NCI-H345 treated with DMSO at 0.1 percent for 48 hours (cell line): ENCODE measurements around the gene LLGL1.

ENCODE experiments used
- DNase-seq: peaks from one replicate; lab custom pipeline; 2025; ENCODE audit not compliant: unreplicated experiment; lab: John Stamatoyannopoulos, UW

Gene LLGL1

DNA sequence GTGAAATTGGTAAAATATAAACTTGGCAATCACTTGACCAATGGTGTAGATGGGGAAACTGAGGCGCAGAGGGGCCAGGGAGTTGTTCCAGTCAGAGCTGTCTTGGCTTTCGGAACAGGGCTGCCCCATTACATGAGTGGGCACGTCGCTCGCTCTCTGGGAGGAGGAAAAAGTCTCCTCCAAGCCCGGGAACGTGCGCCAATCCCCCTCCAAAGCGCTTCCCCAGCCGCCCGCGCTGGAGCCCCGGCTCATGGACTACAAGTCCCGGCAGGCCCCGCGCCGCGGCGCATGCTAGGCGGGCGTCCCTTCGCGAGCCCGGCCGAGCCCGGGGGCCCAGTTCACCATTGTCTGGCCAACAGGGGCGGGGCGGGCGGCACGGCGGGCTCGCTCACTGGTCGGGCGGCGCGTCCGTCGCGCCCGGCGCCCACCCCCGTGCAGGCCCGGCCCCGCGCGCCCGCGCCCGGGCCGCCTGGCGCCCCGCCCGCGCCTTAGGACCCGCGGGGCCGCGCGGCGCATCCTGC, at the start of gene LLGL1:
LLGL1 (plus strand) TSS at position 515 of the 521 bp plus-strand sequence. CDS start 48 bp downstream, outside the sequence.
- peak; percentile 65 for DNase-seq

DNA sequence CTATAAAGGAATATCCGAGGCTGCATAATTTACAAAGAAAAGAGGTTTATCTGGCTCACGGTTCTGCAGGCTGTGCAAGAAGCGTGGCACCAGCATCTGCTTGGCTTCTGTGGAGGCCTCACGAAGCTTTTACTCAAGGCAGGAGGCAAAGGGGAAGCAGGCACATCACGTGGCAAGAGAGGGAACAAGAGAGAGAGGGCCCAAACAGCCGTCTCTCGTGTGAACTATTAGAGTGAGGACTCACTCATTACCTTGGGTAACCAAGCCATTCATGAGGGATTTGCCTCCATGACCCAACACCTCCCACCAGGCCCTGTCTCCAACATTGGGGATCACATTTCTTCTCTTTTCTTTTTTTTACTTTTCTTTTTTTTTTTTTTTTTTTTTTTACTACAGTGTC, 49.3 kb upstream of the LLGL1 start:
- DNase-seq: no peak

DNA sequence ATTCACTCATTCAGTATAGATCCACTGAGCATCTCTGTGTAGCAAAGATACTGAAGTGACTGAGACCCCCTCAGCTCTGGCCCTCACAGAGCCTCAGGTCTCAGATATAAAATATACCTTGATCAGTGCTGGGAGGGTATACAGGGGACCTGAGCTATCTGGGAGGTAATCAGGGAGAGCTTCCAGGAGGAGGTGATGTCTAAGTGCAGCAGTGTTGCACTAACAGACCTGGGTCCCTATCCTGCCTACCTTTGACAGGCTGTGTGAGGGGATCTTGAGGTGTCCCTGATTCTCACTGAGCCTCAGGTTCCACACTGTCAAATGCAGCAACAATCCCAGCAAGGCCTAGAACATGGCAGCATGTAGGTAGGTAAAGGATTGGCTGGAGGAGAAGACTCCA, 48.3 kb upstream of the LLGL1 start:
- no peak for DNase-seq

DNA sequence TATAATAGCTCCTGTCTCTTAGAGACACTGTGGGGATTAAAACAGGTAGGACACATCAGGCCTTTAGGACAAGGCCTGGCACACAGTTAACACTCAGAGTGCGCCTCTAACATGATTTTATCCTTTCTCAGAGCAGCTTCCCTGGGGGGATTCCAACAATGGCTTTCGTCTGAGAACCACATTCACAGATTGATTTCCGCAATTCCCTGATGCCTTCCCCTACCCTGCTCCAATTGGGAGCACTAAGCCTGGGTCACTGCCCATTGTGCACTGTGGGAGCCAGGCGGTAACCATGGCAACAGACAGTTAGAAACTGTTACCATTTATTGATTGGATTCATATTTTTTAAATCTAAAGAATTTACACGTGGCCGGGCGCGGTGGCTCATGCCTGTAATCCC, 47.7 kb upstream of the LLGL1 start:
- DNase-seq: no peak

DNA sequence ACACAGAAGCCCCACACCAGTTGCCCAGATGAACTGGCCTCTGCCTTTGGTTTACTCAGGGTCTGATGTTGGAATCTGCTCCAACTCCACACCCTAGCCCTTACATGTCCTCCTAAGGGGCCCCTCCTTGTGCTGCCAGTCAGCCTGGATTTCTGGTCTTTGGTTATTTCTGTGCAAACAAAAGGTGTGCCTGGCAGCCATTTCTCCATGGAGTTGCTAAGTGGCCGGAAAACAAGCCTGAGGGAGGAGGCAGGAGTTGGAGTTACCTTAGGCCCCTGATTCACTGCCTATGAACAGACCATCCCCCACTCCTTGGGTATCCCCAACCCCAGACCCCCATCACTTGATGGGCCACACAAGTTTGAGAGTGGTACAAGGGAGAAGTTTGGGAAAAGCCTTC, 46.2 kb upstream of the LLGL1 start:
- no peak for DNase-seq

DNA sequence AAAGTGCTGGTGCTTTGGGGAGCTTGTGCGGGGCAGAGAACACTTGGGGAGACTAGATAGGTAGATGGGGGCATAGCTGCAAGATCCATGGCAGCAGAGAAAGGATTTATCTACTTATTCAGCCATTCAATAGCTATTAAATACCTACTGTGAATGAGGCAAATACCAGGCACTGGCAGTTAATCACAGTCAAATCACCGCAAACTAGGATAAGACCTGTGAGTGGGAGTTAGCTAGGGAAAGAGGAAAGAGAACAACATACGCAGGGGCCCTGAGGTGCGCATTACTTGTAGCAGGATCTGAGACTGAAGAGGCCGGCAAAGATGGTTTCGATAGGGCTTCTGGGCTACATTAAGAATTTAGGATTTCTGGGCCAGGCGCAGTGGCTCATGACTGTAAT, 45.6 kb upstream of the LLGL1 start:
- DNase-seq: no peak

DNA sequence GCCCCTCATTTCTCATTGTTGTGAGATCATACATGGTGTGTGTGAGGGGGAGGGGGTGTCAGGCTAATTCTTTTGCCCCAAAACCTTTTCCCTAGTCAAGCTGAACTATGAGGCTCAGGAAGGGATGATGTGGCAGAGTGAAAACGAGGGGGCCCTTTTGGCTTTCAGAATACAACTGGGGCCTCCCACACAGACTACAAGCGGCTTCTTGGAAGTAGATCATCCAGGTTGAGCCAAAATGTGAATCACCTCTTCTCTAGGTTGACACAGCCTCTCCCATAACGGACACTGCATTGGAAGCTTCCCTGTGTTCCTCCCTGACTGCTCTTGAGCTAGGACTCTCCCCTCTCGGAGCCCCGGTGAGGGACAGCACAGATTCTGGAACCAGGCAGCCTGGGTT, 44.1 kb upstream of the LLGL1 start:
- no peak for DNase-seq

DNA sequence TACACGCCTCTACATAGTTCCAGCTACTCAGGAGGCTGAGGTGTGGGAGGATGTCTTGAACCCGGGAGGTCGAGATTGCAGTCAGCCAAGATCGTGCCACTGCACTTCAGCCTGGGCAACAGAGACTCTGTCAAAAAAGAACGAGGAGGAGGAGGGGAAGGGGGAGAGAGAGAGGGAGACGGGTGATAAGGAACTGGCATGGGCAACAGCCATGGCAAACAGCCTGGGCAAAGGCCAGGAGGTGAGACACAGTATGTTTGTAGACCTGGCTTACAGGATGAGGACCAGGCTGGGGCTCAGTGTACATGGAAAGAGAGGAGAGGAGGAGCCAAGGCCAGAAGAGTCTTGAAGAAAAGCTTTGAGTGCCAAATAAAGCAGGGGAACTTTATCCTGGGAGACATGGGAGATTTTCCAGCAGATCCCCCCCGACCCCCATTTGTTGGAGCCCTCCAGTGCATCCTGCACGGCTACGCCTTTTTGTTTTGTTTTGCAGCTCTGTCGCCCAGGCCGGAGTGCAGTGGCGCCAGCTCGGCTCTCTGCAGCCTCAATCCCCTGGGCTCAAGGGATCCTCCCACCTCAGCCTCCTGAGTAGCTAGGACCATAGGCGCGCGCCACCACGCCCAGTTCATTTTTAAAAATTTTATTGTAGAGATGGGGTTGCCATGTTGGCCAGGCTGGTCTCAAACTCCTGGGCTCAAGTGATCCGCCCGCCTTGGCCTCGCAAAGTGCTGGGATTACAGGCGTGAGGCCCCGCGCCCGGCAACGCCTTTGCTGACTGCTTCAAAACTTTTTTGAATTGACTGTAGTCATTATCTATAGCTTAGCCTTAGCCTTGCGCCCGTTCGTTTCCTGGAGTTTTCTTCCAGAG, 43.1 kb upstream of the LLGL1 start:
- no peak for DNase-seq

DNA sequence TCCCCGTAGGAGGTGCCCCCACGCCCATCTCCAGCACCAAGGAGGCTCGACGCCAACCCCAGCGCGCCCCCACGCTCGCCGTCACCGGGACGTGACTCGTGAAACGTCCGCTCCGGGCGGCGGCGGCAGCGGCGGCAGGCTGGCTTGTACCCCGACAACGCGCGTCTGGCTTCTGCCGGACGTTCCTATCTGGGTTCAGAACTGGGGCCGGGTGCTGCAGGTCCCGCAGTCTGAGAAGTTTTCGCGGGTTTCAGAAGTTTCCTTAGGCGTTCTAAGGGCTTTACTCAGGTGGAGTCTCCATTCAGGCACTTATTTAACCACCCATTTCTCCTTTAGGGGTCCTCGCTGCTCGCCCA, 42.5 kb upstream of the LLGL1 start:
- no peak for DNase-seq

DNA sequence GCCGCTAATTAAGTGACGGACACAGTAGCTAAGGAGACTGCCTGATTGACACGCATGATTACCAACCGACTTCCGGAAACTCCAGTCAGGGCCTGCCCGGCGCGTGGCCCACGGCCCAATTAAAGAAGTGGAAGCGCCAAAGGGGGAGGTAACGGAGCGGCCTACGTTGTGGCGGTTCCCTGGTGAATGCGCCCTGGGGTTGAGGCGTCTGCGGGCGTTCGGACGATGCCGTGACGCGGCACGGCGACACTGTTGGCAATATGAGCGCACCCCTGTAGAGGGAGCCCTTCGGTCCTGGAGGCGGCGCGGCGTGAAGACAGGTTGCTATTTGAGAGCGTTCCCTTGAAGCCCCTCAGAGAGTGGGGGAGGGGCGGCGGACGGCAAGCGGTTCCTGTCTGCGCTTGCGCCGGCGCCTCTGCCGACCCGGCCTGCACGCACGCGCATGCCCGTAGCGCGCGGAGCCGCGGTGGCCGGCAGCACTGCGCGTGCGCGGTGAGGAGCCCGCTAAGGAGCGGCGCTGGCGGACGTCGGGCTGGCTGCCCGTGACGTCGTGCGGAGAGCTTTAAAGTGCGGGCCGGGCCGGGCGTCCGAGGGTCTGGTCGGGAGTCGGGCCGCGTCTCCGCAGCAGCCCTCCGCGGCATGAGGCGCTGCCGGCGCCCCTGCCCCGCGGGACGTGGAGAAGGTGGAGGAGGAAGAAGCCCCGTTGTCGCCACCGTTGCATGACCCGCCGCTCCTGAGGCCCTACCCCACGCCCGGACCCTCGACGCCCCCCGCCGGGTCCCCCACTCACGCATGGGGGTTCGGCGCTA, 41.9 kb upstream of the LLGL1 start, which contains the start of gene ALKBH5:
ALKBH5 (plus strand) TSS at position 495 of the 809 bp plus-strand sequence. CDS start 416 bp downstream, outside the sequence.
- peak; percentile 92 for DNase-seq

DNA sequence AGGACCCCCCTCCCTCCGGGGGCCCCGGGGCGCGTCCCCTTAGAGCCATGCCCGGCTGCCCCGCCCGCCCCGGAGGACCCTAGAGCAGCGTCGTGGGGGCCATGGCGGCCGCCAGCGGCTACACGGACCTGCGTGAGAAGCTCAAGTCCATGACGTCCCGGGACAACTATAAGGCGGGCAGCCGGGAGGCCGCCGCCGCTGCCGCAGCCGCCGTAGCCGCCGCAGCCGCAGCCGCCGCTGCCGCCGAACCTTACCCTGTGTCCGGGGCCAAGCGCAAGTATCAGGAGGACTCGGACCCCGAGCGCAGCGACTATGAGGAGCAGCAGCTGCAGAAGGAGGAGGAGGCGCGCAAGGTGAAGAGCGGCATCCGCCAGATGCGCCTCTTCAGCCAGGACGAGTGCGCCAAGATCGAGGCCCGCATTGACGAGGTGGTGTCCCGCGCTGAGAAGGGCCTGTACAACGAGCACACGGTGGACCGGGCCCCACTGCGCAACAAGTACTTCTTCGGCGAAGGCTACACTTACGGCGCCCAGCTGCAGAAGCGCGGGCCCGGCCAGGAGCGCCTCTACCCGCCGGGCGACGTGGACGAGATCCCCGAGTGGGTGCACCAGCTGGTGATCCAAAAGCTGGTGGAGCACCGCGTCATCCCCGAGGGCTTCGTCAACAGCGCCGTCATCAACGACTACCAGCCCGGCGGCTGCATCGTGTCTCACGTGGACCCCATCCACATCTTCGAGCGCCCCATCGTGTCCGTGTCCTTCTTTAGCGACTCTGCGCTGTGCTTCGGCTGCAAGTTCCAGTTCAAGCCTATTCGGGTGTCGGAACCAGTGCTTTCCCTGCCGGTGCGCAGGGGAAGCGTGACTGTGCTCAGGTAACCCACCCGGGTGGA, 41.0 kb upstream of the LLGL1 start:
- no peak for DNase-seq

DNA sequence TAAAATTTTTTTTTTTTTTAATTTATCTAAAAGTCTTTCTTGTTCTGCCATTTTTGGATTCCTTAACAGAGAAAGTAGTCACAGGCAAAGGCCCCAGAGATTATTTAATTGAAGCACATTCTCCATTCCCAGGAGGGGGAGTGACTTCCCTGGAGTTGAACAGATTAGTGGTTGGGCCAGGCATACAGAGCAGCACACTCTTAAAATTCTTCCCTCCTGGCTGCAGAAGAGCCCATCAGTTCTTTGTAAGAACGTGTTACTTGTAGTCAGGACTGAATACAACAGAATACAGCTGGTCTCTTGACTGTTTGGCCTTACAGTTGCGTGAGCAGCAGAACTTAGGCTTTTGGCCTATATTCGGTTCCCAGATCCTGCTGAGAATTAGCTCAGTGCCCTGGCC, 40.0 kb upstream of the LLGL1 start:
- no peak for DNase-seq

DNA sequence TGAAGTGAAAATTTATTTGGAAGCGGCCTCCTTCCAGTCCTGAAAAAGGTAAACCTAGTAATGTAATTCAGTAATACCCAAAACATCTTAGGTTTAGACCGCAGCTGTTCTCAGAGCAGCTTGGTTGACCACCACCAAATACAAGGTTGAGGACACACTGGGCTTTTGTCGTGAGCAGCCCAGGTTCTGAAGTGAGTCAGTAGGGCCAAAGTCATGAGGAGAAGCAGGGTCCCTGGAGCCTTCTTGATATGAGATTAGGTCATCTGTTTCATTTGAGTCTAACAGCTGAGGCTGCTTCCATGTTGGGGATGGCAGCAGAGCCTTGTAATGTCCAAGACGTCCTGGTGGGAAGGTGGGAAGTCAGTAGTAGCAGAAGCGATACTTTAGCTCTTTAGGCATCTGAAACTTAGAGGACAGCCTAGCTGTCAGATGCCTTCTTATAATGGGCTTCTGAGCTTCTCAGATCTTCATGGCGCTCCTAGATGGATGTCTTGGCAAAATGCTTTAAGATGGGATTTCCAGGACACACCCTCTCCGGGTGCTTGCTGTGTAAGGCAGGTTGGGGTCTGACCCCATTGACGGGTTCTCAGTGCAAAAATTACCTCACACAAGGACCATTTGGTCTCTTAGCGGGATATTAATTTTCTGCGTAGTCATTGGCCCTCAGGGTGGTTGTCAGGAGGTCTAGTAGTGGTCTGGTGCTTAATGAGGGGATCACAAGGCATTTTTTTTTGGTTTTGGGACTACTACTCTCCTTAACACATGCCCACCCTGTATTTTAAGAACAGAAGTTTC, 39.4 kb upstream of the LLGL1 start:
- DNase-seq: no peak

DNA sequence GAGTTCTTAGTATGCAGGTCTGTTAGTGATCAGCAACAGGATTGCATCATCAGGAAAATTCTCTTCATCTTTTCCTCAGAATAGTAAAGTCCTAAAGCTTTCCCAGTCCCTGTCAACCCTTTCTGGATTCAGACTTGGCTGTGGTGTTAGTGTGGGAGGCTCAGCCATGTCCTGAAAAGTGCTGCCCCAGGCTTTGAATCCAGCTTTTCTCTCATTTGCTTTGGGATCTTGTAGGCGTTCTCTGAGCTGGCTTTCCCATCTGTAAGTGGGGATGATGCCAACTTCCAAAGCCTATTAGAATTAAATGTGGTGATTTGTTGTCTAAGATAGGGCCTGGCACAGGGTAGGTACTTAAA, 38.8 kb upstream of the LLGL1 start:
- DNase-seq: no peak

DNA sequence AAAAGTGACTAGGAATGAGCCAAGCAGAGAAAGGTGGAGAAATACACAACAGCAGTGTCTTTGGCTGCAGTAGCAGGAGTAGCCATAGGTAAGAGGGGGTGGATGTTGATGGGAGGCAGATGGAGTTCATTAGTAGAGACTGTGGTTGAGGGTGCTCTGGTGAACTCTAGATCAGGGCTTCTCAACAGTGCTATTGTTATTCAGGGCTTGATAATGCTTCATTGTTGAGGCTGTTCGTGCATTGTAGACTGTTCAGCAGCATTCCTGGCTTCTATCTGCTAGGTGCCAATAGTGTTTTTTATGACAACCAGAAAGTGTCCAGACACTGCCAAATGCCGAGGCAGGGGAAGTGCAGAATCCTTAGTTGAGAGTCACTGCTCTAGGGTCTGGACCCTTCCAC, 38.2 kb upstream of the LLGL1 start:
- DNase-seq: no peak

DNA sequence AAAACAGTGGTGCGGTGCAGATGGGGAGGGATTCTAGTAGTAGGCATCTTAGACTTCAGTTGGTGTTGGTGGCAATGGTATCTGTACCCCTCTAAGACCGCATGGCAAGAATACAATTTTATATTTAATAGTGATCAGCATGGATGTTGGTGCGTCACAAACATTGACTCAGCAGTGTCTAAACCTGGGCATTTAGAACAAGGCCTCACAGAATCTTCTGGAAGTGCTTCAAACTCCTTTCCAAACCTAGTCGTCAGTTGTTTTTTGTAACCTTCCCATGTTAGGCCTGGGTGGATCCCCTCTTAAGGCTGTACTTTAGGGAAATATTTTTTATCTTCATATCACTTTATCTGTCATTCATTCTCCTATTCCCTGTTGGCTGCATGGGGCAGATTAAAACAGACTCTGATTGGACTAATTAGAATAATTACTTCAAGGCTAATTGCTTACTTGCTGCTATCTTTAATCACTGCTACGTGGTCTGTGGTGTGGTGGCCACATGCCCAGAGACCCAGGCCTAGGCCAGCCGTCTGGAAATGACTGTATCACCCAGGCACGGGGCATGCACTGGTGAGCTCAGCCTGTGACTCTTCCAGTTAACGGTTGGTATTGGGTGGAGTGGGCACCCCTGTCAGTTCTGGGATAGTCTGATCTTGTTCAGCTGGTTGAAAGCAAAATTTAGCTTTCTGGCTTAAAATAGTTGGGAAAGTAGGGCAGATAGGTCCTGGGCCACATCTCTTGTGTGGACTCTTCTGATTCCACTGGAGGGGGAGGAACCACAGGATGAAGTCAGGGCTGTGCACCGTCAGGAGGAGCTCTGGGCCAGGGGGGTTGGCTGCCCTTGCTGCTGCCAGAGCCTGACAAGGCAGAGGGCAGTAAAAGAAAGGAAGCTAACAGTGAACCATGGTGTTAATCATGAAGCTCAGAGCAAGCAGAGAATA, 37.3 kb upstream of the LLGL1 start:
- DNase-seq: no peak

DNA sequence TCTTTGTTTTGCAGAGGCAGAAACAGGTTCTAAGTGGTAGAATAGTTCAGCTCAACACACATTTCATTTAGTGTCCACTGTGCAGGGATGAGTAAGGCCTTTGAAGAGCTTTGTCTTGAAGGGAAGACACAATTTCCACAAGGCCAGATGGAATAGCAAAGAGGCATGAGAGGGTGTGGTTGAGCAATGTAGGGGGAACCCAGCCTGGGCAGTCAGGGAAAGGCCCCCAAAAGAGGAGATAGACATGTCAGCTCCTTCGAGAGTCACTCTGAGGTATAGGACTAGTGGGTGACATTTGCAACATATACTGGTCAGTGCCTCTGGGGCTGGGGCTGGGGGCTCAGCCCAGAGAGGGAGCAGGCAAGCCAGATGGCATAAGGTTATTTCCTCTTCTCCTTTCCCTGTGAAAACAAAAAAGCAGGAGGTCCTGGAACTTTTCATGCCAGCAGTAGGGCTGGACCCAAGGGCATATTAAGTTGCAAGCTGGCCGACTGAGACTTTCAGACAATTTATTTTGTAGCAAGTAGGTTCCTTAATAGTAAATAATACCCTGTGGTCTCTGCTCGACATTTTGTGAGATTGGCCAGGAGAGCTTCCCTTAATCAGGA, 34.7 kb upstream of the LLGL1 start:
- DNase-seq: no peak

DNA sequence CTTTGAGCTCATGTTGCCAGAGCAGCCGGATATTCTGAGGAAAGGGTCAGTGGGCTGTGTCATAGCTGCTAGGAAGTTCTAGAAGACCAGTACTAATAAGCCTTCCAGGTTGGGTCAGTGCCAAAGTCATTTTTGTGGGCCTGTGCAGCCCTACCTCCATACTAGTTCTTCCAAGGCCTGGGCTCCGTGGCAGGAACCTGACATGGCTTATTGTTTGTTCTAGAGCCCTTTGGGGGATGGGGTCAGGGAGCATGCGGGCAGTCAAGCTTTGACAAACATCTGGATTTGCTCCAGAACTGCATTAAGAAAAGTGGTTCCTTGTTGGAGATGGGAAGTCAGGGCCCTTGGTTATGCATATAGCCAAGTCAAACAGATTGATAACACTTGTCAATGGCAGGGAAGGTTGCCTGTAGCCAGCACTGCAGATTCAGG, 34.2 kb upstream of the LLGL1 start:
- no peak for DNase-seq

DNA sequence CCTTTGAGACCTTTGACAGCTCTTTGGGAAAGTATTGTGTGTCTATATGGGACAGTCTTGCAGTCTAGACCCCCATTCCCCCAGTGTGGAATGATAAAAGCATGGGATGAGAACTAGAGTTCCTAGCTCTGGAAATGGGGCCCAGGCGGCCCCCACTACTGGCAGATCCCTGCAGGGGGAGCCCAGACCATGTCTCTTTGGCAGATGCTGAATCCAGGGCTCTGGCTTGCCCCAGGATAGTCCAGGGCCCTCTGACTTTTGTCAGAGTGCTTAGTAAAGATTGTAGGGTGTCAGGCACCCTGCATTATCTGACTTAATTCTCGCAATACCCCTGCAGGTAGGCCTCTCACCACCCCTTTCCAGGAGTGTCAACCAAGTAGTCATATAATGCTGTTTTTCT, 33.5 kb upstream of the LLGL1 start:
- no peak for DNase-seq
